ENCODE measurements around the gene MATN1. TPM values are rescaled to one million over a fixed set of nuclear protein-coding genes. Genes with fewer than 3 reads are reported as not detected.
"Not testable (repeated sequence)": the region's sequence is repeated elsewhere in the genome, so short reads cannot be mapped to it uniquely, and the experiment has no call there.

The MATN1 gene
- total RNA-seq (under 1 TPM in 1 of 2 experiments, not detected in 1; 0.12 TPM), polyA plus RNA-seq (1 to 10 TPM in 1 of 2 donors, under 1 TPM in 1; 0.53 to 1.2 TPM)

GRCh38 chr1:30723331-30723755 is at the start of gene MATN1:
Gene MATN1 (minus strand): TSS chr1:30723585. CDS start chr1:30723551, 34 bp downstream.
- no peaks in the 10 kb centered on the region for H3K27me3 ChIP-seq (ENCODE audit: insufficient read depth, low read length)
- H3K9me3 ChIP-seq (ENCODE audit: control insufficient read depth in 1 of 2, low read length in 2 of 2) = no peaks in the 10 kb centered on the region
- intact Hi-C loops (cut with micrococcal nuclease) = no loop called here
- DNase-seq = peak in 1 of 5 donors; percentile 8
- peaks cover 15% of the 10 kb centered on the region for H3K36me3 ChIP-seq (ENCODE audit: insufficient read depth, low read length)
- POLR2A ChIA-PET (ENCODE audit: partially characterized antibody) = interaction anchor here (37.5 kb wide), 1 partner anchor 33 kb away, joined by 1160 read pairs; the partner anchor contains the start of gene LAPTM5
- Mint-ChIP-seq H3K27me3 (no peaks in the 10 kb centered on the region), H3K27ac (peak within 1 kb of the TSS in 5 of 7 donors; percentile 19 to 80 (median 49)), H3K9me3 (no peaks in the 10 kb centered on the region), H3K4me3 (no peak within 1 kb of the TSS), H3K4me1 (peaks cover 14 to 40% (median 26%) of the 10 kb centered on the region in 4 donors), H3K36me3 (peaks cover 0 to 34% of the 10 kb centered on the region in 2 donors)
- H3K4me3 ChIP-seq (ENCODE audit: low read length in 2 of 2) = no peak within 1 kb of the TSS
- H3K27ac ChIP-seq (ENCODE audit: low read depth, low read length) = no peak within 1 kb of the TSS
- H3K4me1 ChIP-seq (ENCODE audit: insufficient read depth, low read length) = peaks cover 30% of the 10 kb centered on the region
- CTCF ChIA-PET (ENCODE audit: partially characterized antibody) = interaction anchor here (1.1 to 14.9 kb wide), 3 partner anchors 10 to 61 kb away, joined by 4 to 687 read pairs (median 6); no protein-coding TSS in a partner anchor

GRCh38 chr1:30771005-30771404 is 47.6 kb upstream of the MATN1 start:
- H3K27ac Mint-ChIP-seq = no peak overlapping the region

GRCh38 chr1:30770150-30770549 is 46.8 kb upstream of the MATN1 start:
- H3K9me3 ChIP-seq (ENCODE audit: control insufficient read depth in 1 of 2, low read length in 2 of 2) = no peaks in the 10 kb centered on the region
- ChIA-PET CTCF (ENCODE audit: partially characterized antibody) (interaction anchor here (1.1 kb wide), 1 partner anchor 10 kb away, joined by 3 read pairs; no protein-coding TSS in a partner anchor), POLR2A (ENCODE audit: partially characterized antibody) (no interaction called here)
- no peak for DNase-seq
- no peak overlapping the region for H3K4me3 ChIP-seq (ENCODE audit: low read length in 2 of 2)
- intact Hi-C loops (cut with micrococcal nuclease) = no loop called here
- H3K36me3 ChIP-seq (ENCODE audit: insufficient read depth, low read length) = no peaks in the 10 kb centered on the region
- peaks cover 14% of the 10 kb centered on the region for H3K4me1 ChIP-seq (ENCODE audit: insufficient read depth, low read length)
- no peaks in the 10 kb centered on the region for H3K36me3 Mint-ChIP-seq
- peaks cover 6 to 18% (median 15%) of the 10 kb centered on the region in 4 donors for H3K4me1 Mint-ChIP-seq
- no peaks in the 10 kb centered on the region for H3K27me3 ChIP-seq (ENCODE audit: insufficient read depth, low read length)
- no peak overlapping the region for H3K27ac ChIP-seq (ENCODE audit: low read depth, low read length)
- H3K9me3 Mint-ChIP-seq = no peaks in the 10 kb centered on the region
- H3K4me3 Mint-ChIP-seq = no peak overlapping the region
- H3K27me3 Mint-ChIP-seq = no peaks in the 10 kb centered on the region
- H3K27ac Mint-ChIP-seq = no peak overlapping the region

More at GRCh38 chr1:30771005-30771404, 47.6 kb upstream of the MATN1 start:
- Mint-ChIP-seq H3K4me3 (no peak overlapping the region), H3K4me1 (peaks cover 5 to 11% (median 9%) of the 10 kb centered on the region in 4 donors), H3K36me3 (no peaks in the 10 kb centered on the region), H3K27me3 (no peaks in the 10 kb centered on the region), H3K9me3 (no peaks in the 10 kb centered on the region)
- H3K27me3 ChIP-seq (ENCODE audit: insufficient read depth, low read length) = no peaks in the 10 kb centered on the region
- H3K4me3 ChIP-seq (ENCODE audit: low read length in 2 of 2) = no peak overlapping the region
- ChIA-PET CTCF (ENCODE audit: partially characterized antibody) (interaction anchor here (1.1 kb wide), 1 partner anchor 9 kb away, joined by 3 read pairs; no protein-coding TSS in a partner anchor), POLR2A (ENCODE audit: partially characterized antibody) (no interaction called here)
- no peak for DNase-seq
- intact Hi-C loops (cut with micrococcal nuclease) = no loop called here
- H3K27ac ChIP-seq (ENCODE audit: low read depth, low read length) = no peak overlapping the region
- H3K9me3 ChIP-seq (ENCODE audit: control insufficient read depth in 1 of 2, low read length in 2 of 2) = no peaks in the 10 kb centered on the region
- no peaks in the 10 kb centered on the region for H3K36me3 ChIP-seq (ENCODE audit: insufficient read depth, low read length)
- peaks cover 5% of the 10 kb centered on the region for H3K4me1 ChIP-seq (ENCODE audit: insufficient read depth, low read length)

- POLR2A ChIA-PET (ENCODE audit: partially characterized antibody) = interaction anchor here (1.1 to 3.8 kb wide), 2 partner anchors 12 to 26 kb away, joined by 4 to 17 read pairs; partner anchors contain the start of gene LAPTM5
- Mint-ChIP-seq H3K4me1 (peaks cover 6 to 21% (median 16%) of the 10 kb centered on the region in 4 donors), H3K36me3 (no peaks in the 10 kb centered on the region), H3K9me3 (no peaks in the 10 kb centered on the region), H3K27ac (peak overlapping the region in 1 of 7 donors; percentile 23), H3K4me3 (no peak overlapping the region), H3K27me3 (no peaks in the 10 kb centered on the region)
- Histone ChIP-seq H3K36me3 (ENCODE audit: insufficient read depth, low read length) (no peaks in the 10 kb centered on the region), H3K27me3 (ENCODE audit: insufficient read depth, low read length) (no peaks in the 10 kb centered on the region), H3K4me3 (ENCODE audit: low read length in 2 of 2) (no peak overlapping the region), H3K4me1 (ENCODE audit: insufficient read depth, low read length) (peaks cover 16% of the 10 kb centered on the region), H3K27ac (ENCODE audit: low read depth, low read length) (no peak overlapping the region), H3K9me3 (ENCODE audit: control insufficient read depth in 1 of 2, low read length in 2 of 2) (no peaks in the 10 kb centered on the region)
- intact Hi-C loops (cut with micrococcal nuclease) = no loop called here
- CTCF ChIA-PET (ENCODE audit: partially characterized antibody) = interaction anchor here (0.8 to 2.3 kb wide), 4 partner anchors 11 to 48 kb away, joined by 3 to 6 read pairs (median 4); no protein-coding TSS in a partner anchor
- DNase-seq = no peak
These were observed 45.7 kb upstream of the MATN1 start for GRCh38 chr1:30768830-30769718.

GRCh38 chr1:30768159-30768829 is 44.9 kb upstream of the MATN1 start:
- Histone ChIP-seq H3K27ac (ENCODE audit: low read depth, low read length) (no peak overlapping the region), H3K4me3 (ENCODE audit: low read length in 2 of 2) (no peak overlapping the region), H3K9me3 (ENCODE audit: control insufficient read depth in 1 of 2, low read length in 2 of 2) (no peaks in the 10 kb centered on the region), H3K27me3 (ENCODE audit: insufficient read depth, low read length) (no peaks in the 10 kb centered on the region), H3K4me1 (ENCODE audit: insufficient read depth, low read length) (peaks cover 17% of the 10 kb centered on the region), H3K36me3 (ENCODE audit: insufficient read depth, low read length) (no peaks in the 10 kb centered on the region)
- Mint-ChIP-seq H3K36me3 (no peaks in the 10 kb centered on the region), H3K27ac (peak overlapping the region in 1 of 7 donors; percentile 11), H3K27me3 (no peaks in the 10 kb centered on the region), H3K4me3 (no peak overlapping the region), H3K4me1 (peaks cover 7 to 26% (median 19%) of the 10 kb centered on the region in 4 donors), H3K9me3 (no peaks in the 10 kb centered on the region)
- POLR2A ChIA-PET (ENCODE audit: partially characterized antibody) = interaction anchor here (1.1 to 3.8 kb wide), 2 partner anchors 11 to 25 kb away, joined by 4 to 17 read pairs; partner anchors contain the start of gene LAPTM5
- CTCF ChIA-PET (ENCODE audit: partially characterized antibody) = interaction anchor here (0.8 to 2.3 kb wide), 5 partner anchors 12 to 50 kb away, joined by 3 to 6 read pairs (median 3); no protein-coding TSS in a partner anchor
- no peak for DNase-seq
- intact Hi-C loops (cut with micrococcal nuclease) = no loop called here

GRCh38 chr1:30766948-30767347 is 43.6 kb upstream of the MATN1 start:
- H3K36me3 Mint-ChIP-seq; H3K9me3 ChIP-seq (ENCODE audit: control insufficient read depth in 1 of 2, low read length in 2 of 2); H3K9me3 Mint-ChIP-seq; DNase-seq; intact Hi-C loops (cut with micrococcal nuclease); H3K36me3 ChIP-seq (ENCODE audit: insufficient read depth, low read length); H3K4me3 Mint-ChIP-seq; H3K27me3 ChIP-seq (ENCODE audit: insufficient read depth, low read length); H3K4me3 ChIP-seq (ENCODE audit: low read length in 2 of 2); H3K27me3 Mint-ChIP-seq; H3K27ac ChIP-seq (ENCODE audit: low read depth, low read length): not testable (repeated sequence)
- peaks cover 30% of the 10 kb centered on the region for H3K4me1 ChIP-seq (ENCODE audit: insufficient read depth, low read length)
- CTCF ChIA-PET (ENCODE audit: partially characterized antibody) = interaction anchor here (1.4 to 2.3 kb wide), 2 partner anchors 13 to 48 kb away, joined by 3 to 4 read pairs; no protein-coding TSS in a partner anchor
- Mint-ChIP-seq H3K4me1 (peaks cover 15 to 40% (median 28%) of the 10 kb centered on the region in 4 donors), H3K27ac (peak overlapping the region in 2 of 7 donors; percentile 41 to 50)
- POLR2A ChIA-PET (ENCODE audit: partially characterized antibody) = interaction anchor here (3.8 to 22.1 kb wide), 2 partner anchors 10 to 33 kb away, joined by 17 to 1160 read pairs; partner anchors contain the start of genes LAPTM5 and MATN1
